Measurements from ENCODE around the gene MAP4K1. TPM values are rescaled to one million over a fixed set of nuclear protein-coding genes. Genes with fewer than 3 reads are reported as not detected.

The MAP4K1 gene
- total RNA-seq, 1 donor, result 0.72 TPM

- no peak for TF ChIP-seq CTCF (IDR thresholded peaks at IDR 0.05; ENCODE audit: extremely low read depth, low read depth, low read length)
- no peak overlapping the region for H2AFZ ChIP-seq (ENCODE audit: low read length)
- no peaks in the 10 kb centered on the region for H3K79me2 ChIP-seq (ENCODE audit: insufficient read depth, low read length)
- no peak overlapping the region for H3K4me3 ChIP-seq (ENCODE audit: insufficient read depth, low read length)
- no peaks in the 10 kb centered on the region for H4K20me1 ChIP-seq (ENCODE audit: insufficient read depth, low read length)
- no peak for DNase-seq (ENCODE audit: insufficient read length, low spot score, missing footprints)
- no peak overlapping the region for H3K4me2 ChIP-seq (ENCODE audit: insufficient read depth, low read length)
- H3K4me1 ChIP-seq (ENCODE audit: insufficient read depth, low read length), result no peaks in the 10 kb centered on the region
- H3K27ac ChIP-seq (ENCODE audit: low read depth, low read length), result no peak overlapping the region
- peaks cover 12% of the 10 kb centered on the region for H3K9me3 ChIP-seq (ENCODE audit: low read depth, low read length)
- no peaks in the 10 kb centered on the region for H3K27me3 ChIP-seq (ENCODE audit: insufficient read depth, low read length)
- no peaks in the 10 kb centered on the region for H3K36me3 ChIP-seq (ENCODE audit: insufficient read depth, low read length)
Observed at GRCh38 chr19:38538386-38538785, 79.4 kb downstream of the MAP4K1 start.

Other genes starting within 250 kb of the MAP4K1 start
- gene PSMD8, start 243.4 kb downstream of the MAP4K1 start, total RNA-seq, result 285 and 299 TPM in 2 replicates
- gene GGN, start 229.9 kb downstream of the MAP4K1 start, total RNA-seq, result 0.29 and 0.36 TPM in 2 replicates
- 1.8 and 2.2 TPM in 2 replicates for gene SPRED3, start 229.3 kb downstream of the MAP4K1 start, total RNA-seq
- 12.1 and 14.1 TPM in 2 replicates for gene FAM98C, start 214.9 kb downstream of the MAP4K1 start, total RNA-seq
- not detected in 2 replicates for gene RASGRP4, start 191.7 kb downstream of the MAP4K1 start, total RNA-seq
- under 0.01 TPM in 2 replicates for gene RYR1, start 184.3 kb downstream of the MAP4K1 start, total RNA-seq
- gene EIF3K, start 1.2 kb upstream of the MAP4K1 start, total RNA-seq, result 210 and 317 TPM in 2 replicates
- gene ACTN4, start 29.7 kb upstream of the MAP4K1 start, total RNA-seq, result 204 and 229 TPM in 2 replicates
- not detected in 2 replicates for gene CAPN12, start 126.5 kb upstream of the MAP4K1 start, total RNA-seq
- gene LGALS7, start 155.6 kb upstream of the MAP4K1 start, total RNA-seq, result not detected in 2 replicates
- not detected in 2 replicates for gene LGALS7B, start 171.2 kb upstream of the MAP4K1 start, total RNA-seq
- gene LGALS4, start 195.0 kb upstream of the MAP4K1 start, total RNA-seq, result not detected in 2 replicates
- 35.1 and 36.9 TPM in 2 replicates for gene ECH1, start 213.8 kb upstream of the MAP4K1 start, total RNA-seq
- gene HNRNPL, start 232.0 kb upstream of the MAP4K1 start, total RNA-seq, result 188 and 201 TPM in 2 replicates

Data from osteoblast (primary cell).